K562 (cell line): Measurements from ENCODE around the gene ZSWIM3. TPM values are rescaled to one million over a fixed set of nuclear protein-coding genes. Genes with fewer than 3 reads are reported as not detected.

Experiments used
- ATAC-seq: fragments of 200-7000 bp; cut with Tn5 transposase; 3 replicates; pipeline ENCODE4 v1.9.1; 2020; ENCODE audit warnings: moderate library complexity
- BruUV-seq: library from RNA; stranded (reverse); fragments of 400-500 nt; replicated peaks from 2 replicates; lab custom pipeline; 2021; lab: Mats Ljungman, UMichigan
- CTCF ChIA-PET: fragments of 300-600 bp; formaldehyde crosslinking; extraction: SDS; loops from one replicate; lab custom pipeline; 2021; ENCODE audit warnings: low intra/inter-chr PET ratio; lab: Yijun Ruan, JAX
- POLR2A ChIA-PET: fragments of 300-600, 350-650 bp; sonication (Branson Sonifier 250); formaldehyde crosslinking; extraction: SDS; loops from one replicate; lab custom pipeline; 2021; ENCODE audit warnings: antibody characterized with exemption, inconsistent platforms; lab: Yijun Ruan, JAX
- DNase-seq, 4 experiments: peaks; one replicate each; pipeline versions ENCODE4 v3.0.0 to v3.0.0-alpha.2; 2011 to 2018; ENCODE audit warnings: low spot score in 3 of 4, mixed read lengths in 3 of 4; ENCODE audit errors: extremely low read depth in 1 of 4
- FAIRE-seq: peaks from 2 replicates; lab custom pipeline; 2011; peaks lifted over from hg19 to GRCh38; lab: Jason Lieb, UNC
- H2AFZ ChIP-seq: 2 replicates; pipeline ENCODE4 v1.6.0; 2011; ENCODE audit warnings: low read depth, low read length, control low read depth, inconsistent platforms
- H3K27ac ChIP-seq: fragments of 200-600 bp; 3 replicates; pipeline ENCODE4 v1.8.0; 2011; ENCODE audit warnings: low read depth, mild to moderate bottlenecking, control low read depth, inconsistent platforms, low read length, moderate library complexity, mixed read lengths; ENCODE audit errors: extremely low read depth
- H3K27me3 ChIP-seq, 2 experiments: fragments of 300-600 bp in 1 of 2; 2 replicates in 1 of 2; 3 replicates in 1 of 2; pipeline versions ENCODE4 v1.6.0 to v1.8.0; 2011; ENCODE audit warnings: inconsistent platforms in 2 of 2, low read length in 2 of 2, mild to moderate bottlenecking in 1 of 2, mixed read lengths in 1 of 2, moderate library complexity in 1 of 2; ENCODE audit not compliant: control insufficient read depth in 2 of 2, insufficient read depth in 2 of 2
- H3K36me3 ChIP-seq: fragments of 300-600 bp; 3 replicates; pipeline ENCODE4 v1.8.0; 2011; ENCODE audit warnings: mild to moderate bottlenecking, low read length, inconsistent platforms; ENCODE audit not compliant: control insufficient read depth, insufficient read depth
- H3K4me1 ChIP-seq, 2 experiments: fragments of 200-600 bp in 1 of 2; replicated peaks in 1 of 2; 2 replicates in 1 of 2; 3 replicates in 1 of 2; pipeline versions ENCODE4 v1.5.1 to v1.8.0; 2011; ENCODE audit warnings: inconsistent platforms in 2 of 2, low read length in 2 of 2, mild to moderate bottlenecking in 1 of 2, mixed read lengths in 1 of 2, moderate library complexity in 1 of 2; ENCODE audit not compliant: control insufficient read depth in 2 of 2, insufficient read depth in 2 of 2
- H3K4me2 ChIP-seq: 2 replicates; pipeline ENCODE4 v1.6.1; 2011; ENCODE audit warnings: low read length, control low read depth, inconsistent platforms, mixed read lengths; ENCODE audit not compliant: insufficient read depth
- H3K4me3 ChIP-seq: fragments of 200-600 bp; sonication (generic), shearing (Covaris generic); 2 replicates; pipeline ENCODE4 v1.5.1; 2016; ENCODE audit warnings: control low read depth, inconsistent platforms
- H3K79me2 ChIP-seq: fragments of 200-600 bp; 3 replicates; pipeline ENCODE4 v1.8.0; 2011; ENCODE audit warnings: low read length, inconsistent platforms; ENCODE audit not compliant: control insufficient read depth, insufficient read depth
- H3K9ac ChIP-seq, 2 experiments: 2 replicates each; pipeline versions ENCODE4 v1.6.0 to v1.6.1; 2011; ENCODE audit warnings: low read depth in 2 of 2, low read length in 2 of 2, control low read depth in 1 of 2, inconsistent platforms in 1 of 2, mild to moderate bottlenecking in 1 of 2, mixed read lengths in 1 of 2; ENCODE audit not compliant: insufficient read depth in 1 of 2
- H3K9me1 ChIP-seq: one replicate; pipeline ENCODE4 v1.6.0; 2011; ENCODE audit warnings: inconsistent platforms, mild to moderate bottlenecking, low read length, moderate library complexity; ENCODE audit not compliant: control insufficient read depth, insufficient read depth
- H3K9me3 ChIP-seq: replicated peaks from 2 replicates; pipeline ENCODE4 v1.5.1; 2011; ENCODE audit warnings: low read depth, low read length, inconsistent platforms; ENCODE audit not compliant: control insufficient read depth, insufficient read depth
- H4K20me1 ChIP-seq: replicated peaks from 2 replicates; pipeline ENCODE4 v1.6.1; 2011; ENCODE audit warnings: low read length, inconsistent platforms, mixed read lengths; ENCODE audit not compliant: control insufficient read depth, insufficient read depth
- CEBPB ChIP-seq: fragments of 450-650 bp; IDR thresholded peaks from 2 replicates; pipeline ENCODE4 v1.6.1; 2016; ENCODE audit warnings: missing genetic modification characterization, missing compliant biosample characterization
- NFIC ChIP-seq: fragments of 450-650 bp; IDR thresholded peaks from 2 replicates; pipeline ENCODE4 v1.6.1; 2017; ENCODE audit warnings: mild to moderate bottlenecking, inconsistent platforms
- RBM39 ChIP-seq: fragments of 200-400 bp; formaldehyde crosslinking; optimal IDR thresholded peaks from 2 replicates; pipeline ENCODE3; 2018; ENCODE audit warnings: low read depth, low read length
- ZNF217 ChIP-seq: sonication (generic); formaldehyde crosslinking; IDR thresholded peaks from 2 replicates; pipeline ENCODE4 v1.8.0; 2022; ENCODE audit warnings: mild to moderate bottlenecking, missing genetic modification reagents
- whole genome bisulfite sequencing: fragments of 100-300 bp; shearing (Covaris generic); methylation state at CpG from one replicate; pipeline ENCODE4 v1.1.6; 2016; ENCODE audit warnings: low coverage, mixed read lengths; ENCODE audit not compliant: insufficient coverage; ENCODE audit errors: missing lambda C conversion rate; 5-methylcytosine and 5-hydroxymethylcytosine counted together
- in situ Hi-C: fragments of 300-500 bp; cut with MboI; formaldehyde crosslinking; loops from 4 replicates; pipeline ENCODE4 v1.15.0; 2018; ENCODE audit warnings: inconsistent platforms, mixed read lengths
- intact Hi-C: fragments of 100-400 bp; cut with micrococcal nuclease; formaldehyde crosslinking; loops from 2 replicates; pipeline ENCODE4 v1.14.2; 2022
- polyA plus RNA-seq, 8 experiments: library from polyadenylated mRNA; depleted of rRNA in 4 of 8; stranded (reverse) in 5 of 8; unstranded in 3 of 8; fragments of >200 nt; fragmentation: Nextera tagmentation in 2 of 8; fragmentation: Illumina TruSeq in 1 of 8; extraction: Ambion mirVana in 2 of 8; extraction: Trizol in 1 of 8; gene quantifications; 2 replicates each; pipeline versions ENCODE4 v1.2.1 to v1.2.3, GENCODE V29; 2011 to 2014; ENCODE audit warnings: inconsistent platforms in 1 of 8, missing spikeins in 1 of 8
- total RNA-seq, 7 experiments: library from RNA; depleted of rRNA in 6 of 7; stranded (reverse); fragments of >200 nt in 6 of 7; fragmentation: Illumina TruSeq in 2 of 7; extraction: Trizol in 2 of 7; gene quantifications; 2 replicates each; pipeline versions ENCODE4 v1.2.1 to v1.2.3, GENCODE V29; 2011 to 2021; ENCODE audit warnings: low replicate concordance in 1 of 7

The ZSWIM3 gene
- total and polyA plus RNA-seq, 9 of the 15 experiments (the other 6 are each of a cell fraction or from before 2014, with no cell fraction given): 1.7 to 4.3 (median 2.9) TPM

- TF ChIP-seq ZNF217 (CRISPR knock-in tag): no peak
These were observed 15.8 kb upstream of the ZSWIM3 start (continued) for GRCh38 chr20:45841407-45842129.

GRCh38 chr20:45842169-45842812 lies 15.1 kb upstream of the ZSWIM3 start:
- BruUV-seq: TSS peak; percentile 29
- Histone ChIP-seq H3K27me3 (no peaks in the 10 kb centered on the region), H3K4me1 (peaks cover 0 to 11% of the 10 kb centered on the region in 2 experiments; a peak in 1 of 5 replicates), H3K36me3 (peaks cover 31% of the 10 kb centered on the region; the same call in 2 of the 3 replicates), H3K79me2 (no peaks in the 10 kb centered on the region), H3K9me3 (no peaks in the 10 kb centered on the region), H3K4me3 (no peak overlapping the region), H3K4me2 (no peak overlapping the region), H3K27ac (no peak overlapping the region), H3K9ac (no peak overlapping the region), H4K20me1 (no peaks in the 10 kb centered on the region), H3K9me1 (peaks cover 3% of the 10 kb centered on the region), H2AFZ (no peak overlapping the region)
- ChIA-PET CTCF (no interaction called here), POLR2A (interaction anchor here (0.7 to 4.9 kb wide), 2 partner anchors 9 to 124 kb away, joined by 3 to 19 read pairs; no protein-coding TSS in a partner anchor)
- DNase-seq: no peak
- ATAC-seq: no peak; the same call in 2 of the 3 replicates
- FAIRE-seq: no peak
- in situ Hi-C loops (no loop called here), intact Hi-C loops (no loop called here)
- 45% methylated on average over 5 of the region's 5 CpGs for WGBS
- TF ChIP-seq NFIC (peak; percentile 33), CEBPB (tag) (no peak), RBM39 (no peak)
